ENCODE measurements around the gene ADARB2. TPM values are rescaled to one million over a fixed set of nuclear protein-coding genes. Genes with fewer than 3 reads are reported as not detected.

ADARB2 gene
- total and polyA plus RNA-seq, 2 donors = 0.66 to 2.5 TPM

DNA sequence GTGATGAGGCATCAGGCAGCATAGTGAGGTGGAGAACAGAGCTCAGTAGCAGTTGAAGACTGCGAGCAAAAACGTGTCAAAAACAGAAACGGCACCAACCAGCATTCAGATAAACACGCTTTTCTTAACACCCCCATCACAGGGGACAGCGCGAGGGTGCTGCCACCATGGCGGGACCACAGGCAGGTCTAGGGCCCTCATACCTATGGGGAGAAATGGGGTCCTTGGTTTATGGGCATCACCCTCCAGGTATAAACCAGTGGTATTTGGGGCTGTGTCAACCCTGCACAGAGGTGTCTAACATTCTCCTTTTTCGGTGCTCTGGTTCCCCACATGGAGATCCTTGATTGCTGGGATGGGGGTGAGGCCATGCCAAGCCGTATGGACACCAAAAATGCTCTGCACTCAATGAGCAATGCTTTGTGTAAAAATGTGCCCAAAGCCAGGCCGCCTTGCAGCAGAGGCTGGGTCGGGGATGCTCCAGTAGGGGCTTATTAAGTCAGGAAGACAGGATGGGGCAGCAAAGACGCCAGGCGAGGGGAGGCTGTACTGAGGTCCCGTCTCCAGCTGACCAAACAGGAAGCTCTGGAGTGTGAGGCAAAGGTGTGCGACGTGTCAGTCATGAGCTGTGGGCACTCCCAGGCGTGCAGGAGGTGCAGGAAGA, 489.6 kb downstream of the ADARB2 start:
- no peaks in the 10 kb centered on the region for H3K36me3 ChIP-seq (ENCODE audit: control insufficient read depth in 2 of 2, insufficient read depth in 2 of 2, low read length in 1 of 2)
- H3K27me3 ChIP-seq (ENCODE audit: control insufficient read depth in 2 of 2, insufficient read depth in 1 of 2, low read length in 1 of 2) = peaks cover 0 to 24% of the 10 kb centered on the region in 2 donors
- H3K4me1 ChIP-seq (ENCODE audit: control insufficient read depth in 2 of 2, insufficient read depth in 2 of 2, low read length in 2 of 2) = no peaks in the 10 kb centered on the region
- 52% methylated on average over 17 of the region's 17 CpGs for WGBS
- no peak overlapping the region for H3K4me3 ChIP-seq (ENCODE audit: low read length in 2 of 2)
- H3K27ac ChIP-seq (ENCODE audit: low read depth in 1 of 2, low read length in 1 of 2) = no peak overlapping the region
- DNase-seq (ENCODE audit: low read depth in 6 of 9, low spot score in 9 of 9) = no peak
- no peaks in the 10 kb centered on the region for H3K9me3 ChIP-seq (ENCODE audit: control insufficient read depth in 2 of 2, insufficient read depth in 1 of 2, low read length in 1 of 2)

- H3K27me3 ChIP-seq (ENCODE audit: control insufficient read depth in 2 of 2, insufficient read depth in 1 of 2, low read length in 1 of 2) = peaks cover 0 to 24% of the 10 kb centered on the region in 2 donors
- no peak for DNase-seq (ENCODE audit: low read depth in 6 of 9, low spot score in 9 of 9)
These were observed 492.8 kb downstream of the ADARB2 start for GRCh38 chr10:1244493-1244892.

DNA sequence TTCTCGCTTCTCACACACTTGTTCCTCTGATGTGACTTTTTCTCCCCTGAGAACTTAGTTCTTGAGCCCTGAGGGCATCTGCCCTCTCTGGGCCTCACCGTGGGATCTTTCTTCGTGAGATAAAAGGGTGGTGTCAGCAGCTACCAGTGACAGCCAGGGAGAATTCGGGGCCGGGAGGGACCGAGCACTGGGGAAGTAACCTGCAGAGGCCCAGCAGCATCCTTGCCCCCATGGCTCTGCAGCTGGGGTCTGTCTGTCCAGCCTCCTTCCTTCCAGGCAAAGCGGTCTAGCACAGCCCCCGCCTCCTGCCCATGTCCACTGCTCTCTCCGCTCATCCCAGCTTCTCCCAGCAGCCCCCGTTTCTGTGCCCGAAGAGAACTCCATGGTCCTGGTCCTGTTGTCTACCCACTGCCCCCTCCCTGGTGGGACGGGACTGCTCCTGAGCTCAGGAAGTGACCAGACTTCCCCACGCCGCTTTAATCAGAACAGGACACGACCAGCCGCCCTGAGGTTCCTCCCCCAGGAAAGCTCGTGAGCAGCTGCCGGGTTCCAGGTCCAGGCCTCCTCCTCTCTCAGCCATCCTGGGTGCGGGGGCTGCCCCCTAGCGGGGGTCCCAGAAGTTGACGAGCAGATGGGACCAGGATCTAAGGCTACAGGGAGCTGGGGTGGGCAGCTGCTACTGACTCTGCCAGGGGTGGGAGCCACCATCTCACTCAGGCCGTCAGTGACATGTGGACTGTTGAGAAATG, 493.7 kb downstream of the ADARB2 start:
- H3K4me1 ChIP-seq (ENCODE audit: control insufficient read depth in 2 of 2, insufficient read depth in 2 of 2, low read length in 2 of 2) = no peaks in the 10 kb centered on the region
- H3K4me3 ChIP-seq (ENCODE audit: low read length in 2 of 2) = no peak overlapping the region
- H3K36me3 ChIP-seq (ENCODE audit: control insufficient read depth in 2 of 2, insufficient read depth in 2 of 2, low read length in 1 of 2) = no peaks in the 10 kb centered on the region
- H3K27ac ChIP-seq (ENCODE audit: low read depth in 1 of 2, low read length in 1 of 2) = no peak overlapping the region
- H3K27me3 ChIP-seq (ENCODE audit: control insufficient read depth in 2 of 2, insufficient read depth in 1 of 2, low read length in 1 of 2) = peaks cover 0 to 20% of the 10 kb centered on the region in 2 donors
- no peak for DNase-seq (ENCODE audit: low read depth in 6 of 9, low spot score in 9 of 9)
- H3K9me3 ChIP-seq (ENCODE audit: control insufficient read depth in 2 of 2, insufficient read depth in 1 of 2, low read length in 1 of 2) = no peaks in the 10 kb centered on the region
- WGBS = 84% methylated on average over 22 of the region's 22 CpGs

More at GRCh38 chr10:1244493-1244892, 492.8 kb downstream of the ADARB2 start:
- no peaks in the 10 kb centered on the region for H3K4me1 ChIP-seq (ENCODE audit: control insufficient read depth in 2 of 2, insufficient read depth in 2 of 2, low read length in 2 of 2)
- no peak overlapping the region for H3K27ac ChIP-seq (ENCODE audit: low read depth in 1 of 2, low read length in 1 of 2)
- no peak overlapping the region for H3K4me3 ChIP-seq (ENCODE audit: low read length in 2 of 2)
- no peaks in the 10 kb centered on the region for H3K36me3 ChIP-seq (ENCODE audit: control insufficient read depth in 2 of 2, insufficient read depth in 2 of 2, low read length in 1 of 2)
- H3K9me3 ChIP-seq (ENCODE audit: control insufficient read depth in 2 of 2, insufficient read depth in 1 of 2, low read length in 1 of 2) = no peaks in the 10 kb centered on the region
- WGBS = 97% methylated on average over 18 of the region's 18 CpGs

GRCh38 chr10:1242975-1243374, 494.4 kb downstream of the ADARB2 start:
- Histone ChIP-seq H3K27ac (ENCODE audit: low read depth in 1 of 2, low read length in 1 of 2) (no peak overlapping the region), H3K36me3 (ENCODE audit: control insufficient read depth in 2 of 2, insufficient read depth in 2 of 2, low read length in 1 of 2) (no peaks in the 10 kb centered on the region), H3K4me3 (ENCODE audit: low read length in 2 of 2) (no peak overlapping the region), H3K4me1 (ENCODE audit: control insufficient read depth in 2 of 2, insufficient read depth in 2 of 2, low read length in 2 of 2) (no peaks in the 10 kb centered on the region), H3K9me3 (ENCODE audit: control insufficient read depth in 2 of 2, insufficient read depth in 1 of 2, low read length in 1 of 2) (no peaks in the 10 kb centered on the region), H3K27me3 (ENCODE audit: control insufficient read depth in 2 of 2, insufficient read depth in 1 of 2, low read length in 1 of 2) (peaks cover 0 to 13% of the 10 kb centered on the region in 2 donors)
- no peak for DNase-seq (ENCODE audit: low read depth in 6 of 9, low spot score in 9 of 9)
- WGBS = 97% methylated on average over 18 of the region's 18 CpGs

- no peak for DNase-seq (ENCODE audit: low read depth in 6 of 9, low spot score in 9 of 9)
- Histone ChIP-seq H3K4me1 (ENCODE audit: control insufficient read depth in 2 of 2, insufficient read depth in 2 of 2, low read length in 2 of 2) (no peaks in the 10 kb centered on the region), H3K9me3 (ENCODE audit: control insufficient read depth in 2 of 2, insufficient read depth in 1 of 2, low read length in 1 of 2) (no peaks in the 10 kb centered on the region), H3K27ac (ENCODE audit: low read depth in 1 of 2, low read length in 1 of 2) (no peak overlapping the region), H3K27me3 (ENCODE audit: control insufficient read depth in 2 of 2, insufficient read depth in 1 of 2, low read length in 1 of 2) (peaks cover 0 to 7% of the 10 kb centered on the region in 2 donors), H3K4me3 (ENCODE audit: low read length in 2 of 2) (no peak overlapping the region), H3K36me3 (ENCODE audit: control insufficient read depth in 2 of 2, insufficient read depth in 2 of 2, low read length in 1 of 2) (no peaks in the 10 kb centered on the region)
- 93% methylated on average over 34 of the region's 34 CpGs for WGBS
These were observed 495.1 kb downstream of the ADARB2 start for GRCh38 chr10:1241973-1242935.

DNA sequence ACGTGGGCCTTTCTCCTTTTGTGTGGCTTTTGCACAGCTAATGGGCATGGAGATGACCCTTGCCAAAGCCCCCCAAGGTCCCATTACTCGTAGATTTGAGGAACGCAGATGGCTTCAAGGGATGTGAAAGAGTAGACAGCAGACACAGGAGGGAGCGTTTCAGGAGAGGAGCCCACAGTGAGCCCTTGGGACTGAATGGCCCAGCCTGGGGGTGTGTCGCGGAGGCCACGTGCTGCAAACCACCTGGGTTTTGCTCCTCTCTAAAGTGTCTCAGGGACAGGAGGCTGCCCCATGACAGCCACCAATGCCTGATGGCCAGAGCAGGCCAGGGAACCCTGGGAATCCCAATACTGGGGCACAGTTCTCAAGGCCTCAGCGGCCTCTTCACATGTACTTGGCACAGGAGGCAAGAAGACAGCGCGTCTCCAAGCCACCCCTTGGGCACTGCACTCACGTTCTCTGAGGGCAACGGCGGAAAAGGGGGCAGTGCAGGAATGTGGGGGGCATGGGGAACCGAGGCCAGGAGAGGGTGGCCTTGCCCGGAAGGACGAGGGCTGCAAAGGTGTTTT, 495.9 kb downstream of the ADARB2 start:
- DNase-seq (ENCODE audit: low read depth in 6 of 9, low spot score in 9 of 9) = no peak

GRCh38 chr10:1240341-1240775, 497.0 kb downstream of the ADARB2 start:
- no peaks in the 10 kb centered on the region for H3K4me1 ChIP-seq (ENCODE audit: control insufficient read depth in 2 of 2, insufficient read depth in 2 of 2, low read length in 2 of 2)
- H3K27me3 ChIP-seq (ENCODE audit: control insufficient read depth in 2 of 2, insufficient read depth in 1 of 2, low read length in 1 of 2) = peaks cover 0 to 7% of the 10 kb centered on the region in 2 donors
- WGBS = 3% methylated on average over 8 of the region's 8 CpGs
- H3K36me3 ChIP-seq (ENCODE audit: control insufficient read depth in 2 of 2, insufficient read depth in 2 of 2, low read length in 1 of 2) = no peaks in the 10 kb centered on the region
- no peak overlapping the region for H3K4me3 ChIP-seq (ENCODE audit: low read length in 2 of 2)
- no peak overlapping the region for H3K27ac ChIP-seq (ENCODE audit: low read depth in 1 of 2, low read length in 1 of 2)
- peak in 3 of 9 donors; percentile 23 to 55 (median 52) for DNase-seq (ENCODE audit: low read depth in 6 of 9, low spot score in 9 of 9)
- no peaks in the 10 kb centered on the region for H3K9me3 ChIP-seq (ENCODE audit: control insufficient read depth in 2 of 2, insufficient read depth in 1 of 2, low read length in 1 of 2)

More for the DNA sequence above, 495.9 kb downstream of the ADARB2 start:
- H3K9me3 ChIP-seq (ENCODE audit: control insufficient read depth in 2 of 2, insufficient read depth in 1 of 2, low read length in 1 of 2) = no peaks in the 10 kb centered on the region
- H3K27ac ChIP-seq (ENCODE audit: low read depth in 1 of 2, low read length in 1 of 2) = no peak overlapping the region
- no peaks in the 10 kb centered on the region for H3K36me3 ChIP-seq (ENCODE audit: control insufficient read depth in 2 of 2, insufficient read depth in 2 of 2, low read length in 1 of 2)
- 96% methylated on average over 16 of the region's 16 CpGs for WGBS
- H3K27me3 ChIP-seq (ENCODE audit: control insufficient read depth in 2 of 2, insufficient read depth in 1 of 2, low read length in 1 of 2) = peaks cover 0 to 7% of the 10 kb centered on the region in 2 donors
- H3K4me1 ChIP-seq (ENCODE audit: control insufficient read depth in 2 of 2, insufficient read depth in 2 of 2, low read length in 2 of 2) = no peaks in the 10 kb centered on the region
- no peak overlapping the region for H3K4me3 ChIP-seq (ENCODE audit: low read length in 2 of 2)

DNA sequence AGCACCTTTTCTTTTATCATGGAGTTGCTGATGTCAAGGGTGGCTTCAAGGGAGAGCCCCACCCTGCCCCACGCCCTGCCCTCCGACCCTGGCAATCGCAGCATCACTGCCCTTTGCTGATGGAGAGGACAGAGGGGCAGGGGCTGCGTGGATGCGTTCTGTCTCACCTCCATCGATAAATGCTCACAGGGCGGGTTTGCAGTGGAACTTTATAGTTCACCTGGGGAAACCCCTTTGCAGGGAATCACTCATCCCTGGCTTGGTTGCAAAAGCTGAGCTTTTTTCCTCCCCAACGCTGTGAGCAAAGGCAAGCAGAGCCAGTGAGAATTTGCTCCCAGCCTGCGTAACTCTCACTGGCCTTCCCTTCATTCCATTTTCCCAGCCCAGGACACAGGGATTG, 504.3 kb downstream of the ADARB2 start:
- H3K27ac ChIP-seq (ENCODE audit: low read depth in 1 of 2, low read length in 1 of 2) = no peak overlapping the region
- no peaks in the 10 kb centered on the region for H3K36me3 ChIP-seq (ENCODE audit: control insufficient read depth in 2 of 2, insufficient read depth in 2 of 2, low read length in 1 of 2)
- H3K4me1 ChIP-seq (ENCODE audit: control insufficient read depth in 2 of 2, insufficient read depth in 2 of 2, low read length in 2 of 2) = peaks cover 0 to 2% of the 10 kb centered on the region in 2 donors
- H3K27me3 ChIP-seq (ENCODE audit: control insufficient read depth in 2 of 2, insufficient read depth in 1 of 2, low read length in 1 of 2) = no peaks in the 10 kb centered on the region
- WGBS = 95% methylated on average over 9 of the region's 9 CpGs
- H3K4me3 ChIP-seq (ENCODE audit: low read length in 2 of 2) = no peak overlapping the region
- no peaks in the 10 kb centered on the region for H3K9me3 ChIP-seq (ENCODE audit: control insufficient read depth in 2 of 2, insufficient read depth in 1 of 2, low read length in 1 of 2)
- DNase-seq (ENCODE audit: low read depth in 6 of 9, low spot score in 9 of 9) = no peak

All from thymus (tissue), 11 donors.